Right ventricle myocardium superior (tissue), 1 donor: ENCODE results near the gene DAD1. TPM values are rescaled to one million over a fixed set of nuclear protein-coding genes. Genes with fewer than 3 reads are reported as not detected.

Experiments
- total RNA-seq: library from RNA; stranded (reverse); fragmentation: NEBNext Ultra II Directional; extraction: Animal tissue kit (Norgen Biotek cat#: 25700); gene quantifications from one replicate; pipeline ENCODE4 v1.2.1, GENCODE V29; 2021
- donor health status: DM: no; HTN: yes; CAD: no; lungs with severe emphysema.

DAD1 gene
- total RNA-seq, 1 donor from 2014 or later, result 124 TPM

Other genes starting within 250 kb of the DAD1 start
- gene ABHD4, start 9.1 kb upstream of the DAD1 start, total RNA-seq, result 19.7 TPM
- gene OR6J1, start 55.1 kb upstream of the DAD1 start, total RNA-seq, result not detected
- gene OXA1L, start 177.5 kb upstream of the DAD1 start, total RNA-seq, result 164 TPM
- 4.6 TPM for gene SLC7A7, start 226.2 kb upstream of the DAD1 start, total RNA-seq
- 110 TPM for gene MRPL52, start 240.7 kb upstream of the DAD1 start, total RNA-seq
- gene MMP14, start 247.4 kb upstream of the DAD1 start, total RNA-seq, result 22.5 TPM